ENCODE results near the gene DNASE1L2.

The DNASE1L2 gene

GRCh38 chr16:2277466-2278271 lies 41.4 kb downstream of the DNASE1L2 start:
- peaks cover 0 to 8% (median 0%) of the 10 kb centered on the region in 11 experiments; a peak in 2 of 22 replicates for H3K36me3 ChIP-seq
- H3K27me3 ChIP-seq = no peaks in the 10 kb centered on the region
- H3K4me3 ChIP-seq = no peak overlapping the region
- no peak for TF ChIP-seq Cebpa-rat (IDR thresholded peaks at IDR 0.05)
- H3K9ac ChIP-seq = no peak overlapping the region
- H3K4me1 ChIP-seq = peaks cover 6 to 16% (median 12%) of the 10 kb centered on the region in 10 experiments; a peak in 18 of 20 replicates
- H4K20me1 ChIP-seq = peaks cover 0 to 24% (median 0%) of the 10 kb centered on the region in 11 experiments; a peak in 4 of 22 replicates
- no peaks in the 10 kb centered on the region for H3K9me3 ChIP-seq (replicated peaks in 1 of 11)
- H3K4me2 ChIP-seq = no peak overlapping the region
- H3K27ac ChIP-seq = no peak overlapping the region

- TF ChIP-seq Cebpa-rat (IDR thresholded peaks at IDR 0.05) = no peak
These were observed 42.0 kb downstream of the DNASE1L2 start for GRCh38 chr16:2278272-2278608.

GRCh38 chr16:2278956-2279800 lies 42.9 kb downstream of the DNASE1L2 start:
- no peaks in the 10 kb centered on the region for H3K27me3 ChIP-seq
- no peak overlapping the region for H3K4me3 ChIP-seq
- H3K9me3 ChIP-seq (replicated peaks in 1 of 11) = no peaks in the 10 kb centered on the region
- H3K4me2 ChIP-seq = no peak overlapping the region
- H3K4me1 ChIP-seq = peaks cover 0 to 14% (median 11%) of the 10 kb centered on the region in 10 experiments; a peak in 14 of 20 replicates
- H4K20me1 ChIP-seq = peaks cover 0 to 15% (median 0%) of the 10 kb centered on the region in 11 experiments; a peak in 2 of 22 replicates
- H3K27ac ChIP-seq = no peak overlapping the region
- no peak for TF ChIP-seq Cebpa-rat (IDR thresholded peaks at IDR 0.05)
- H3K9ac ChIP-seq = no peak overlapping the region
- H3K36me3 ChIP-seq = no peaks in the 10 kb centered on the region; a peak in 2 of 22 replicates

More at GRCh38 chr16:2278272-2278608, 42.0 kb downstream of the DNASE1L2 start:
- H4K20me1 ChIP-seq = peaks cover 0 to 24% (median 0%) of the 10 kb centered on the region in 11 experiments; a peak in 3 of 22 replicates
- H3K36me3 ChIP-seq = peaks cover 0 to 6% (median 0%) of the 10 kb centered on the region in 11 experiments; a peak in 2 of 22 replicates
- H3K4me2 ChIP-seq = no peak overlapping the region
- no peaks in the 10 kb centered on the region for H3K27me3 ChIP-seq
- no peak overlapping the region for H3K4me3 ChIP-seq
- H3K4me1 ChIP-seq = peaks cover 0 to 14% (median 11%) of the 10 kb centered on the region in 10 experiments; a peak in 15 of 20 replicates
- no peak overlapping the region for H3K27ac ChIP-seq
- no peaks in the 10 kb centered on the region for H3K9me3 ChIP-seq (replicated peaks in 1 of 11)
- H3K9ac ChIP-seq = no peak overlapping the region

GRCh38 chr16:2280461-2280860 lies 44.2 kb downstream of the DNASE1L2 start:
- no peak overlapping the region for H3K9ac ChIP-seq
- peaks cover 0 to 15% (median 0%) of the 10 kb centered on the region in 11 experiments; a peak in 1 of 22 replicates for H4K20me1 ChIP-seq
- no peak overlapping the region for H3K4me2 ChIP-seq
- peaks cover 0 to 12% (median 10%) of the 10 kb centered on the region in 10 experiments; a peak in 14 of 20 replicates for H3K4me1 ChIP-seq
- H3K9me3 ChIP-seq (replicated peaks in 1 of 11) = no peaks in the 10 kb centered on the region
- no peaks in the 10 kb centered on the region for H3K27me3 ChIP-seq
- no peak overlapping the region for H3K4me3 ChIP-seq
- TF ChIP-seq Cebpa-rat (IDR thresholded peaks at IDR 0.05) = no peak
- H3K27ac ChIP-seq = no peak overlapping the region
- H3K36me3 ChIP-seq = peaks cover 0 to 9% (median 0%) of the 10 kb centered on the region in 11 experiments; a peak in 4 of 22 replicates

GRCh38 chr16:2280981-2281542 lies 44.8 kb downstream of the DNASE1L2 start:
- Histone ChIP-seq H3K4me3 (no peak overlapping the region), H3K4me1 (peaks cover 0 to 6% (median 4%) of the 10 kb centered on the region in 10 experiments; a peak in 14 of 20 replicates), H4K20me1 (peaks cover 0 to 15% (median 0%) of the 10 kb centered on the region in 11 experiments; a peak in 1 of 22 replicates), H3K9me3 (replicated peaks in 1 of 11) (no peaks in the 10 kb centered on the region), H3K9ac (no peak overlapping the region), H3K4me2 (no peak overlapping the region), H3K27ac (no peak overlapping the region), H3K36me3 (peaks cover 0 to 9% (median 0%) of the 10 kb centered on the region in 11 experiments; a peak in 4 of 22 replicates), H3K27me3 (no peaks in the 10 kb centered on the region)
- no peak for TF ChIP-seq Cebpa-rat (IDR thresholded peaks at IDR 0.05)

- no peaks in the 10 kb centered on the region for H3K9me3 ChIP-seq (replicated peaks in 1 of 11)
- no peak overlapping the region for H3K4me2 ChIP-seq
- no peak for TF ChIP-seq Cebpa-rat (IDR thresholded peaks at IDR 0.05)
- no peak overlapping the region for H3K27ac ChIP-seq
- no peak overlapping the region for H3K4me3 ChIP-seq
- H3K9ac ChIP-seq = no peak overlapping the region
- H3K4me1 ChIP-seq = no peaks in the 10 kb centered on the region
- peaks cover 0 to 15% (median 0%) of the 10 kb centered on the region in 11 experiments; a peak in 5 of 22 replicates for H3K36me3 ChIP-seq
- H3K27me3 ChIP-seq = no peaks in the 10 kb centered on the region
- peaks cover 0 to 15% (median 0%) of the 10 kb centered on the region in 11 experiments; a peak in 1 of 22 replicates for H4K20me1 ChIP-seq
These were observed 46.0 kb downstream of the DNASE1L2 start for GRCh38 chr16:2282262-2282661.

GRCh38 chr16:2282866-2283555 lies 46.8 kb downstream of the DNASE1L2 start:
- peaks cover 0 to 1% (median under 1%) of the 10 kb centered on the region in 10 experiments; a peak in 5 of 20 replicates for H3K4me1 ChIP-seq
- H3K9ac ChIP-seq = no peak overlapping the region
- H3K9me3 ChIP-seq (replicated peaks in 1 of 11) = no peaks in the 10 kb centered on the region
- H3K27ac ChIP-seq = no peak overlapping the region
- TF ChIP-seq Cebpa-rat (IDR thresholded peaks at IDR 0.05) = no peak
- peaks cover 0 to 15% (median 0%) of the 10 kb centered on the region in 11 experiments; a peak in 5 of 22 replicates for H3K36me3 ChIP-seq
- no peak overlapping the region for H3K4me3 ChIP-seq
- H4K20me1 ChIP-seq = peaks cover 0 to 14% (median 0%) of the 10 kb centered on the region in 11 experiments; a peak in 2 of 22 replicates
- H3K4me2 ChIP-seq = no peak overlapping the region
- H3K27me3 ChIP-seq = no peaks in the 10 kb centered on the region
